HFF-Myc (cell line): Measurements from ENCODE around the gene LRMDA.

Experiments
- DNase-seq: peaks from one replicate; pipeline ENCODE4 v3.0.0-alpha.2; 2011; ENCODE audit warnings: low read depth; ENCODE audit errors: extremely low read depth
- H3K4me3 ChIP-seq: replicated peaks from 2 replicates; pipeline ENCODE4 v1.5.1; 2011; ENCODE audit warnings: low read depth, mild to moderate bottlenecking, control low read depth, low read length
- TF ChIP-seq, protein P1 (sequence below): IDR thresholded peaks from 2 replicates; pipeline ENCODE4 v1.5.1; 2012; ENCODE audit warnings: mild to moderate bottlenecking, low read depth, low read length, control low read depth; ENCODE audit errors: missing control alignments

Gene LRMDA

GRCh38 chr10:75398692-75399460 is 32.5 kb upstream of the LRMDA start:
- DNase-seq, result no peak
- H3K4me3 ChIP-seq, result peak overlapping the region; percentile 89
- TF ChIP-seq, protein P1, sequence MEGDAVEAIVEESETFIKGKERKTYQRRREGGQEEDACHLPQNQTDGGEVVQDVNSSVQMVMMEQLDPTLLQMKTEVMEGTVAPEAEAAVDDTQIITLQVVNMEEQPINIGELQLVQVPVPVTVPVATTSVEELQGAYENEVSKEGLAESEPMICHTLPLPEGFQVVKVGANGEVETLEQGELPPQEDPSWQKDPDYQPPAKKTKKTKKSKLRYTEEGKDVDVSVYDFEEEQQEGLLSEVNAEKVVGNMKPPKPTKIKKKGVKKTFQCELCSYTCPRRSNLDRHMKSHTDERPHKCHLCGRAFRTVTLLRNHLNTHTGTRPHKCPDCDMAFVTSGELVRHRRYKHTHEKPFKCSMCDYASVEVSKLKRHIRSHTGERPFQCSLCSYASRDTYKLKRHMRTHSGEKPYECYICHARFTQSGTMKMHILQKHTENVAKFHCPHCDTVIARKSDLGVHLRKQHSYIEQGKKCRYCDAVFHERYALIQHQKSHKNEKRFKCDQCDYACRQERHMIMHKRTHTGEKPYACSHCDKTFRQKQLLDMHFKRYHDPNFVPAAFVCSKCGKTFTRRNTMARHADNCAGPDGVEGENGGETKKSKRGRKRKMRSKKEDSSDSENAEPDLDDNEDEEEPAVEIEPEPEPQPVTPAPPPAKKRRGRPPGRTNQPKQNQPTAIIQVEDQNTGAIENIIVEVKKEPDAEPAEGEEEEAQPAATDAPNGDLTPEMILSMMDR, result no peak

DNA sequence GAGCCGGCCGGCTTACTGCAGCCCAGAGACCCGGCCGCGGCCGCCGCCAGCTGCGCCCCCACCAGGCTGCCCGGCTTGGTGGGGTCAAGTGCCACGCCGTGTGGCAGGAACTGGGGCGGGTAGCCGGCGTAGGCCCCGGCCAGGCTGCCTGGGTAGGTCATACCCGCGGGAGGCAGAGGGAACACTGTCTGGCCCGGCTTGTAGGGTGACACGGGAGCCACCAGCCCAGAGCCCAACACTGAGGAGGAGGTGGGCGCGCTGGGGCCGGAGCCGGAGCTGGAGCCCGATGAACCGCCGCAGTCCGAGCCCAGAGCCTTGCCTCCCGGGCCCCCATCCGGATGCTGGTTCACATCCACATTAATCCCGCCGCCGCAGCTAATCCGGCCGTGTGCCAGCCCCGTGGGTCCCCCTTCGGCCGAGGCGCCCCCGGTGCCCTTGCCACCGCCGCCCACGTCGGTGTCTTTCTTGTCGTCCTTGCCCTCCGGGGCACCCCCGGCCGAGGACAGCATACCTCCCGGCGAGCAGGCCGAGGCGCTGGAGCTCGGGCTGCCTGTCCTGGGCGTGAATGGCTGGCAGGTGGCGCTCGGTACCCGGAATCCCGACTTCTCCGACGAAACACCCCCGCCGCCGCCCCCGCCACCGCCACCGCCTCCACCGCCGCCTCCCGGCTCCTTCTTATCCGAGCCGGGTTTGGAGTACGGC is 31.8 kb upstream of the LRMDA start:
- H3K4me3 ChIP-seq, result peak overlapping the region; percentile 89

GRCh38 chr10:75400163-75400770 is 31.2 kb upstream of the LRMDA start:
- DNase-seq, result no peak
- TF ChIP-seq, protein P1, result no peak
- H3K4me3 ChIP-seq, result peak overlapping the region; percentile 89

More for the DNA sequence above, 31.8 kb upstream of the LRMDA start:
- DNase-seq, result no peak
- TF ChIP-seq, protein P1, result peak; percentile 22

DNA sequence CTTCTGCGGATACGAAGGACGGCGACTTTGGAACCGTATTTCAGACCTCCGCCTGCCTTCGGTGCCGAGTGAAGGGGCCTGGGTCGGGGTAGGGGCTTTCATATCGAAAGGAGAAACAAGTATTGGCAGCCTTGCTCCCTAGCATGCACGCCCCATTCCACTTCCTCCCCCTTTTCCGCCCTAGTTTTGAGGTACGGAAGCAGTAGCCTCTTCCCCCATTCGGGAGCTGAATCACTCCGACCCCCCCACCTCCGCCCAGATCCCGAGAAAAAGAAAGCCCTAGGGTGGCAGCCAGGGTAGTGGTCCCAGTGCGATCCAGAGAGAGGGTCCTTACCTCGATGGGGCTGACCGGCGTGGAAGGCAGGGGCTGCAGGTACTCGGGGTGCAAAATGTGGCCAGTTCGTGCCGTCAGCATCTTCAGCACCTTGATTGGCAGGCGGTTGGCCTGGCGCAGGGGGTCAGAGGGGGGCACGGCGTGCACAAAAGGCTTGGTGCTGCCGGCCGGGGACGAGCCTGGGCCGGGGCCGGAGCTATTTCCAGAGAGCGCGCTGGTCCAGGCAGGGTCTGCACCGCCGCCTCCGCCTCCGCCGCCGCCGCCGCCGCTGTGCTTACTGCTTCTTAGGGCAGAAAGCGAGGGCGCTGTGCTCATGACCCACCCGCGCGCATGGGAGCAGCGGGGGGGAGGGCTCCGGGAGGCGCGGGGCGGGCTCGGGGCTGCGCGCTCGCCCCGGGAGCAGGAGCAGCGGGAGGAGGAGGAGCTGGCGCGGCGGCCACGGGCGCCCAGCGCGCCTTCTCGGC is 30.5 kb upstream of the LRMDA start:
- H3K4me3 ChIP-seq, result peak overlapping the region; percentile 89
- no peak for DNase-seq
- TF ChIP-seq, protein P1, result no peak

GRCh38 chr10:75401569-75402485 is 29.6 kb upstream of the LRMDA start, which contains the start of gene ZNF503:
TSS of gene ZNF503 (minus strand) at chr10:75401764. CDS start at chr10:75401419, 345 bp downstream.
- TF ChIP-seq, protein P1, result peak; percentile 8
- peak; percentile 74 for DNase-seq
- peak within 1 kb of the TSS; percentile 89 for H3K4me3 ChIP-seq
